ENCODE results near the gene ATP6V0A4.

GRCh38 chr7:138768241-138768640, 29.8 kb downstream of the ATP6V0A4 start:
- no peak for TF ChIP-seq CTCF (IDR thresholded peaks at IDR 0.05; ENCODE audit: low read length)
- TF ChIP-seq EZH2 (IDR thresholded peaks at IDR 0.05; ENCODE audit: borderline replicate concordance, low read length): no peak
